ENCODE measurements around the gene DFFB.

The DFFB gene

GRCh38 chr1:3880429-3881192 is 23.3 kb downstream of the DFFB start:
- Histone ChIP-seq H3K27ac (no peak overlapping the region), H3K4me3 (no peak overlapping the region)
- TF ChIP-seq CTCF (IDR thresholded peaks at IDR 0.05) = no peak
- DNase-seq (ENCODE audit: low spot score) = no peak

- TF ChIP-seq CTCF (IDR thresholded peaks at IDR 0.05) = no peak
These were observed 23.9 kb downstream of the DFFB start for GRCh38 chr1:3881193-3881480.

GRCh38 chr1:3883194-3883925 is 26.1 kb downstream of the DFFB start:
- H3K27ac ChIP-seq = no peak overlapping the region
- no peak for TF ChIP-seq CTCF (IDR thresholded peaks at IDR 0.05)
- H3K4me3 ChIP-seq = no peak overlapping the region
- DNase-seq (ENCODE audit: low spot score) = no peak

More at GRCh38 chr1:3881193-3881480, 23.9 kb downstream of the DFFB start:
- Histone ChIP-seq H3K27ac (no peak overlapping the region), H3K4me3 (no peak overlapping the region)
- no peak for DNase-seq (ENCODE audit: low spot score)

GRCh38 chr1:3884966-3885365 is 27.7 kb downstream of the DFFB start:
- no peak for TF ChIP-seq CTCF (IDR thresholded peaks at IDR 0.05)
- H3K4me3 ChIP-seq = no peak overlapping the region
- DNase-seq (ENCODE audit: low spot score) = no peak
- H3K27ac ChIP-seq = no peak overlapping the region

GRCh38 chr1:3885611-3886010 is 28.3 kb downstream of the DFFB start:
- H3K4me3 ChIP-seq = no peak overlapping the region
- no peak overlapping the region for H3K27ac ChIP-seq
- no peak for DNase-seq (ENCODE audit: low spot score)
- TF ChIP-seq CTCF (IDR thresholded peaks at IDR 0.05) = no peak

GRCh38 chr1:3886106-3886670 is 28.9 kb downstream of the DFFB start:
- TF ChIP-seq CTCF (IDR thresholded peaks at IDR 0.05) = no peak
- no peak for DNase-seq (ENCODE audit: low spot score)
- H3K4me3 ChIP-seq = no peak overlapping the region
- no peak overlapping the region for H3K27ac ChIP-seq
